Thyroid gland (tissue), 4 donors: Measurements from ENCODE around the gene MTHFS. TPM values are rescaled to one million over a fixed set of nuclear protein-coding genes. Genes with fewer than 3 reads are reported as not detected.
A peak's percentile ranks its signal among the peaks of the same experiment; 100 is the strongest.

Experiments
- DNase-seq, 2 donors: peaks; one replicate each; pipeline ENCODE4 v3.0.0-alpha.2; 2019
- H3K27ac ChIP-seq, 3 donors: fragments of 200-600 bp; sonication (generic); 1 replicate in 2 of 3; 2 replicates in 1 of 3; pipeline ENCODE4 v1.5.1; 2016 to 2019; ENCODE audit warnings: mild to moderate bottlenecking in 1 of 3, moderate library complexity in 1 of 3
- H3K27me3 ChIP-seq: fragments of 200-600 bp; sonication (generic); one replicate; pipeline ENCODE4 v1.5.1; 2019
- H3K36me3 ChIP-seq, 2 donors: fragments of 200-600 bp; sonication (generic); one replicate each; pipeline ENCODE4 v1.5.1; 2016 to 2019
- H3K4me1 ChIP-seq, 2 donors: fragments of 200-600 bp; sonication (generic); one replicate each; pipeline ENCODE4 v1.5.1; 2017 to 2019
- H3K4me3 ChIP-seq, 3 donors: fragments of 200-600 bp; sonication (generic); replicated peaks in 1 of 3; 1 replicate in 2 of 3; 2 replicates in 1 of 3; pipeline ENCODE4 v1.5.1; 2016; ENCODE audit warnings: mild to moderate bottlenecking in 1 of 3
- H3K9me3 ChIP-seq: fragments of 200-600 bp; sonication (generic); one replicate; pipeline ENCODE4 v1.5.1; 2017
- CTCF ChIP-seq, 6 experiments: fragments of 200-600 bp in 3 of 6; fragments of 450-650 bp in 3 of 6; sonication (generic) in 3 of 6; IDR thresholded peaks; one replicate each; pipeline ENCODE4 v1.5.1; 2016 to 2019; ENCODE audit warnings: antibody characterized with exemption in 6 of 6, mild to moderate bottlenecking in 2 of 6, inconsistent platforms in 1 of 6, moderate library complexity in 1 of 6
- POLR2A ChIP-seq, 2 donors: fragments of 450-650 bp; IDR thresholded peaks; one replicate each; pipeline ENCODE4 v1.6.1; 2017; ENCODE audit warnings: antibody characterized with exemption in 2 of 2, mild to moderate bottlenecking in 2 of 2, moderate library complexity in 1 of 2
- WGBS, 2 donors: methylation state at CpG; one replicate each; pipeline ENCODE4 v1.1.5; 2017; 5-methylcytosine and 5-hydroxymethylcytosine counted together
- intact Hi-C: fragments of 100-400 bp; cut with DNase I; formaldehyde crosslinking; loops from one replicate; pipeline ENCODE4 v1.15.1; 2023
- total RNA-seq, 4 donors: library from RNA; depleted of rRNA; stranded (reverse); fragments of >200 nt; gene quantifications; one replicate each; pipeline ENCODE4 v1.2.3, GENCODE V29; 2016

The MTHFS gene
- total RNA-seq, 4 donors from 2014 or later, result 18.2 to 29.5 (median 23.5) TPM

GRCh38 chr15:79897380-79897678 lies 515 bp upstream of the MTHFS start:
- DNase-seq, result no peak
- TF ChIP-seq CTCF (IDR thresholded peaks at IDR 0.05) (no peak), POLR2A (IDR thresholded peaks at IDR 0.05) (no peak)
- Histone ChIP-seq H3K27me3 (no peaks in the 10 kb centered on the region), H3K27ac (peak overlapping the region; percentile 86 to 96 (median 92)), H3K9me3 (no peaks in the 10 kb centered on the region), H3K4me3 (peak overlapping the region; percentile 41 to 84 (median 67)), H3K36me3 (no peaks in the 10 kb centered on the region), H3K4me1 (peaks cover 9 to 16% of the 10 kb centered on the region in 2 donors)
- 35 to 48% methylated on average over 8 of the region's 8 CpGs for WGBS, 2 donors
- intact Hi-C loops, result no loop called here

GRCh38 chr15:79896131-79896633 lies 632 bp downstream of the MTHFS start:
- no peaks in the 10 kb centered on the region for H3K9me3 ChIP-seq
- H3K4me3 ChIP-seq, result peak overlapping the region; percentile 41 to 84 (median 67)
- WGBS, 2 donors, result 15 to 21% methylated on average over 10 of the region's 10 CpGs
- H3K36me3 ChIP-seq, result no peaks in the 10 kb centered on the region
- no peaks in the 10 kb centered on the region for H3K27me3 ChIP-seq
- intact Hi-C loops, result no loop called here
- no peak for TF ChIP-seq POLR2A (IDR thresholded peaks at IDR 0.05)
- no peak for TF ChIP-seq CTCF (IDR thresholded peaks at IDR 0.05)
- H3K27ac ChIP-seq, result peak overlapping the region; percentile 86 to 96 (median 92)
- peaks cover 9 to 16% of the 10 kb centered on the region in 2 donors for H3K4me1 ChIP-seq
- no peak for DNase-seq

- peaks cover 3 to 7% of the 10 kb centered on the region in 2 donors for H3K36me3 ChIP-seq
- TF ChIP-seq POLR2A (IDR thresholded peaks at IDR 0.05) (no peak), CTCF (IDR thresholded peaks at IDR 0.05) (no peak)
- intact Hi-C loops, result loop anchor here (10.0 kb wide), 1 partner anchor 158 kb away; no protein-coding TSS in a partner anchor
- WGBS, 2 donors, result 89 to 92% methylated on average over 10 of the region's 10 CpGs
- H3K4me3 ChIP-seq, result no peak overlapping the region
- H3K27ac ChIP-seq, result no peak overlapping the region
- H3K4me1 ChIP-seq, result no peaks in the 10 kb centered on the region
- DNase-seq, result no peak
- no peaks in the 10 kb centered on the region for H3K27me3 ChIP-seq
- no peaks in the 10 kb centered on the region for H3K9me3 ChIP-seq
These were observed 9.5 kb downstream of the MTHFS start for GRCh38 chr15:79887054-79887930.

- H3K36me3 ChIP-seq, result peaks cover 5 to 7% of the 10 kb centered on the region in 2 donors
- H3K4me3 ChIP-seq, result no peak overlapping the region
- H3K27ac ChIP-seq, result no peak overlapping the region
- no peaks in the 10 kb centered on the region for H3K27me3 ChIP-seq
- H3K9me3 ChIP-seq, result no peaks in the 10 kb centered on the region
- no peak for TF ChIP-seq POLR2A (IDR thresholded peaks at IDR 0.05)
- no peak for TF ChIP-seq CTCF (IDR thresholded peaks at IDR 0.05)
- DNase-seq, result no peak
- no peaks in the 10 kb centered on the region for H3K4me1 ChIP-seq
- WGBS, 2 donors, result 82 to 87% methylated on average over 3 of the region's 3 CpGs
- intact Hi-C loops, result loop anchor here (10.0 kb wide), 1 partner anchor 159 kb away; no protein-coding TSS in a partner anchor
These were observed 10.7 kb downstream of the MTHFS start for GRCh38 chr15:79886124-79886523.

GRCh38 chr15:79884204-79884596 lies 12.6 kb downstream of the MTHFS start:
- intact Hi-C loops, result loop anchor here (10.0 kb wide), 1 partner anchor 161 kb away; no protein-coding TSS in a partner anchor
- 93 to 95% methylated on average over 2 of the region's 2 CpGs for WGBS, 2 donors

More at GRCh38 chr15:79884204-79884596, 12.6 kb downstream of the MTHFS start:
- H3K4me1 ChIP-seq, result no peaks in the 10 kb centered on the region
- H3K9me3 ChIP-seq, result no peaks in the 10 kb centered on the region
- H3K36me3 ChIP-seq, result peaks cover 5 to 7% of the 10 kb centered on the region in 2 donors
- no peak overlapping the region for H3K27ac ChIP-seq
- no peak for DNase-seq
- TF ChIP-seq POLR2A (IDR thresholded peaks at IDR 0.05), result no peak
- TF ChIP-seq CTCF (IDR thresholded peaks at IDR 0.05), result no peak
- H3K4me3 ChIP-seq, result no peak overlapping the region
- no peaks in the 10 kb centered on the region for H3K27me3 ChIP-seq
